ENCODE results near the gene KCNJ14. TPM values are rescaled to one million over a fixed set of nuclear protein-coding genes. Genes with fewer than 3 reads are reported as not detected.

KCNJ14 gene
- total RNA-seq, 1 experiment from 2014 or later = 3.8 TPM

DNA sequence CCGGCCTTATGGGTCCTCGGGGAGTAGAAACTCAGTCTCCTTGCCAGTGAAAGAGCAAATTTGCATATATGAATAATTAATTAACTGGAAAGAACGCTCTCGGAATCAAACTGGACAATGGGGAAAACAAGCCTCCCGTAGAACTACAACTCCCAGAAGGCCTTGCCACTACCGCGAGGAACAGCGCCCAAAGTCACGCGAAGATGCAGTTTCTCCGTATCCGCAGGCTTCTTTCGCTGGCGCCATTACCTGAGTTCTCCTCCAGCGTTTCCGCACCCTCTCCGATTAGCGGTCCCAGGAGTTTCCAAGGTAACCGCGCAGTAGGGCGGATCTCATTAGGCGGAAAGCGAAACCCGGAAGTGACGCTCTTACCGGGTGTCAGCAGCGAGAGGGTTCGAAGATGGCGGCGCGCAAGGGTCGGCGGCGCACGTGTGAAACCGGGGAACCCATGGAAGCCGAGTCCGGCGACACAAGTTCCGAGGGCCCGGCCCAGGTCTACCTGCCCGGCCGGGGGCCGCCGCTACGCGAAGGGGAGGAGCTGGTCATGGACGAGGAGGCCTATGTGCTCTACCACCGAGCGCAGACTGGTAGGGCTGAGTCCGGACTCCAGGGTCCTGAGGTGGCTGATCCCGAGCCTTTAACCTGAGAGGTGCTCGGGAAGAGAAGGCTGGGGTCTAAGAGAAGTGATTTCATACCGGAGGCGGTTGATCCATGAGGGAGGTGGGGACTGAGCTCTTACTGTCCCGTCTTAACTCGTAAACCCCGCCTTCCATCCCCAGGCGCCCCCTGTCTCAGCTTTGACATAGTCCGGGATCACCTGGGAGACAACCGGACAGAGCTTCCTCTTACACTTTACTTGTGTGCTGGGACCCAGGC, 9.5 kb upstream of the KCNJ14 start, which contains the start of gene GRWD1:
TSS of gene GRWD1 (plus strand) at position 378 of the 876 bp plus-strand sequence. CDS start at position 401, 23 bp downstream.
- peak; percentile 98 for DNase-seq (ENCODE audit: low read depth)

DNA sequence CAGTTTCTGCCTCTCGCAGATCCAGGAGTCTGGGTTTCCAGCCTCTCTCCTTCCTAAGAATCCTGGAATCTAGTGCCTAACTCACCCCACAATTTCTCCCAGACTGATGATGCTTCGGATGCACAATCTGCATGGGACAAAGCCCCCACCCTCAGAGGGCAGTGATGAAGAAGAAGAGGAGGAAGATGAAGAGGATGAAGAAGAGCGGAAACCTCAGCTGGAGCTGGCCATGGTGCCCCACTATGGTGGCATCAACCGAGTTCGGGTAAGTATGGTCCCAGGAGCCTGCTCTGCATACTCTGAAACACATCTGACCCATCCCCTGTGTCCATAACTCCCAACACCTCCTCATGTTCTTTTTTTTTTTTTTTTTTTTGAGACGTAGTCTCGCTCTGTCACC, 8.8 kb upstream of the KCNJ14 start:
- DNase-seq (ENCODE audit: low read depth) = no peak

DNA sequence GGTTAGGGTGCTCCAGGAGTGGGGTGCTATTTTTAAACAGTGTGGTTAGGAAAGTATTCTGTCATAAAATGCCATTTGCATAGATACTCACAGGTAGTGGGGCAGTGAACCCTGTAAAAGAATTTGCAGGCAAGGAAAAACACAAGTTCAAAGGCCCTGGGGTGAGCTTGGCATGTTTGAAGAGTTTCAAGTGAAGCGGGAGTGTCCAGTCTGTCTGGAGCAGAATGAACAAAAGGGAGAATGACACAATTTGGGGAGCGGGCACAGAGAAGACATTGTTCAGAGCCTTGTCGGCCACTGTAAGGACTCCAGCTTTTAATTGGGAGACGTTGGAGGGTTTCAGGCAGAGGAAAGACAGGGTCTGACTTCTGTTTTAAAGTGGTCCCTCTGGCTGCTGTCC, 6.8 kb upstream of the KCNJ14 start:
- DNase-seq (ENCODE audit: low read depth) = no peak

DNA sequence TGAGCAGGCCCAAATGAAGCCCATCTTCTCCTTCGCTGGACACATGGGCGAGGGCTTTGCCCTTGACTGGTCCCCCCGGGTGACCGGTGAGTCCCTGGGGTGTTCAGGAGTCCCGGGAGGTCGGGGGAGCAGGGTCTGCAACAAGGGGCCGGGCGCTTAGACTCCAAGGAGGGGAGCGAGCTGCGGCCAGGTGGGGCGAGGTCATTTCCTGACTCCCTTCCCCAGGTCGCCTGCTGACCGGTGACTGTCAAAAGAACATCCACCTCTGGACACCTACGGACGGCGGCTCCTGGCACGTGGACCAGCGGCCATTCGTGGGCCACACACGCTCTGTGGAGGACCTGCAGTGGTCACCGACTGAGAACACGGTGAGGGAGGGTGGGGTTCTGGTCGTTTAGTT, 4.9 kb upstream of the KCNJ14 start:
- no peak for DNase-seq (ENCODE audit: low read depth)

DNA sequence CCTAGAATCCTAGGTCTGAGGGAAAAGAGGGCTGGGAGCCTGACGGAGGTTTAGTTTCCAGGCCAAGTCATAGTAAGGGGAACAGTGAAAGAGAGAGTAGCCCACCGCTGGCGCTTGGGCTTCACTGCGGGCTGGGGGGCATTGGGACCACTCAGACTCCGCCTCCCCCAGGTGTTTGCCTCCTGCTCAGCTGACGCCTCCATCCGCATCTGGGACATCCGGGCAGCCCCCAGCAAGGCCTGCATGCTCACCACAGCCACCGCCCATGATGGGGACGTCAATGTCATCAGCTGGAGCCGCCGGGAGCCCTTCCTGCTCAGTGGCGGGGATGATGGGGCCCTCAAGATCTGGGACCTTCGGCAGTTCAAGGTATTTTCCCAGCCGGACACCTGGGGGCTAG, 4.5 kb upstream of the KCNJ14 start:
- no peak for DNase-seq (ENCODE audit: low read depth)

DNA sequence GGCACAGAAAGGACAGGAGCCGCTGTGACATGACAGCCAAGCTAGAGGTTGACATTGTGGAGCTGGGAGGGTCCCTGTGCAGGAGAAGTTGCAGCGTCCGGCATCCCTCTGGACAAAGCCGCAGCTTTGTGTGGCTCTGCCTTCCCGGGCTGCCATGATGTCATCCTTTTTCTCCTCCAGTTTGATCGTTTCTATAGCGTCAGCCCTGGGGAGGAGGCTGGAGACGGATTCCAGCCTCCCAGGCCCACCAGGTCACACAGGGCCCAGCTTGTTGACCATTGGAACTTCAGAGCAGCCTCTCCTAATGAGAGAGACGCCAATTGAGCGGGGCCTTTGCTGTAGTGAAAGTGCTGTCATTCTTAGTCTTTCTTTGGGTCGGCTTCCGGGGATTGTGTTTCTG, 3.8 kb upstream of the KCNJ14 start:
- DNase-seq (ENCODE audit: low read depth) = no peak

DNA sequence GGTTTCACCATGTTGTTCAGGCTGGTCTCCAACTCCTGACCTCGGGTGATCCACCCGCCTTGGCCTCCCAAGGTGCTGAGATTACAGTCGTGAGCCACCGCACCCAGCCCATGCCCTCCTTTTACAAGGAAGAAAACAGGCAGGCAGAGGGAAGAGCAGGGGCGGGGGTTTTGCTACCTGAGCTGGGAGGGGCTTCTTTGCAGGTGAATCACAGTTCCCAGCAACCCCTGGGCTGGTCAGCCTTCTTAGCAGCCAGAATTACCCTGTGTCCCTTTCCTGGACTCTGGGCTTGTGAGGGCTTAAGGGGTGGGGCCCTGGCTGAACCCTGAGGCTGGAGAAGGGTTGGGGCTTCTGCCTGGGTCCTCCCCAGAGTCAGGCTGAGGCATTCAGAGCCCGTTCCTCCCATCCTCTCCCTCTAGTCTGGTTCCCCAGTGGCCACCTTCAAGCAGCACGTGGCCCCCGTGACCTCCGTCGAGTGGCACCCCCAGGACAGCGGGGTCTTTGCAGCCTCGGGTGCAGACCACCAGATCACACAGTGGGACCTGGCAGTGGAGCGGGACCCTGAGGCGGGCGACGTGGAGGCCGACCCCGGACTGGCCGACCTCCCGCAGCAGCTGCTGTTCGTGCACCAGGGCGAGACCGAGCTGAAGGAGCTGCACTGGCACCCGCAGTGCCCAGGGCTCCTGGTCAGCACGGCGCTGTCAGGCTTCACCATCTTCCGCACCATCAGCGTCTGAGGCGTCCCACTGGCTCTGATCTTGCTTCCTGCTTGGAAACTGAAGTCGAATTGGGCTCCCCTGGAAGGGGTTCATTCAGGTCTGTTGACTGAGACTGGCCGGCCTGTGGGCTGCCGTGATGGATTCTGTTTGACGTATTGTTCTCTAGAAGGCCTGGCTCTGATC, 2.8 kb upstream of the KCNJ14 start:
- DNase-seq (ENCODE audit: low read depth) = no peak

DNA sequence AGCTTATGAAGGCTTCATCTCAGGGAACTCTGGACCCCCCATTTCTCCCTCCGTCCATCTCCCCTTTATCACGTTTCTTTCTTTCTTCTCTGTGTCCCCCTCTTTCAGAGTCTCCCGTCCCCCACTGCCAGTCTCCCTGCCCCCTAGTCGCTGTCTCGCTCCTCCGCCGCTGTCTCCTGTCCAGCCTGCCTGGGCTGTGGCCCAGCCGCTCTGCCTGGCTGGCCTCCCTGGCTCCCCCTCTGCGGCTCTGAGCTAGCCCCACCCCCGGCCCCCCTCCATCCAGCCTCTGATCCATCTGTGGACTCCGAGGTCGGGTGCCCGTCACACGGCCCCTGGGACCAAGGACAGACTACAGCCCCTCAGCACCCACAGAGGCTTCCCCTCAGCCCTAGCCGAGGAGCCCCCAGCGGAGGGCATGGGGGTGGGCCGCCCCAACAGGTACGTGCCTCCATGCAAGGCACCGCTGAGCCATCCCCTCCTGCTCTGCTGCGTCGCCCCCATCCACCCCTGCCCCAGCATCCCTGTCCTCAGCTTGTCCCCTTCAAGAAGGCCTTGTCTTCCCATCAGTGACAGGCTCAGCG, 1.1 kb upstream of the KCNJ14 start:
- no peak for DNase-seq (ENCODE audit: low read depth)

DNA sequence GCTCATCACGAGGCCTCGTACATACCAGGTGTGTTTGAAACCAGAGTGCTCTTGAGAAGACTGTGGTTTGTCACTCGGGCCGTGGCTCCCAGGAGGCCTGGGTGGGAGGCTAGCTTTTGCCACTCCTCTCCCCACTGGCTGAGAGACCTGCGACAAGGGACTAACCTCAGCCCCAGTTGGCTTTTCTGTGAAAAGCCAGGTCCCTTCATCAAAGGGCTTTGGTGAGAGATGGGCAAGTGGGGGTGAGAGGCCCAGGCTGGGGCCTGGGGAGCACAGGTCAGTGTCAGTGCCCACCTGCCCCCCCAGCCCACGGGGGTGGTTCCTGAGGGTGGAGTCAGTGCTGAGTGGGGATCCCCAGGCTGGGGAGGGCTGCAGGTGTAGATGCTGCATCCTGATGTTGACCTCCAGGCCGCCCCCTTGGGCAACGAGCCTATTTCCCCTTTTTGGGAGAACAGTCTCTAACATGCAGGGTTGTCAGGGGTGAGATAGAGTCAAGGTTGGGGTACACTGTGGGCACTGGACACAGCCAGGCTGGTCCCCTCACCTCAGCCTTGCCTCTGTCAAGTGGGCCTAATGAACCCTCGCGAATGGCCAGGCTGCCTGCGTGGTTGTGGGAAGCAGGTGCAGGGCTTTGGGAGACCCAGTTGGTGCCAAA, 661 bp downstream of the KCNJ14 start:
- DNase-seq (ENCODE audit: low read depth) = no peak

DNA sequence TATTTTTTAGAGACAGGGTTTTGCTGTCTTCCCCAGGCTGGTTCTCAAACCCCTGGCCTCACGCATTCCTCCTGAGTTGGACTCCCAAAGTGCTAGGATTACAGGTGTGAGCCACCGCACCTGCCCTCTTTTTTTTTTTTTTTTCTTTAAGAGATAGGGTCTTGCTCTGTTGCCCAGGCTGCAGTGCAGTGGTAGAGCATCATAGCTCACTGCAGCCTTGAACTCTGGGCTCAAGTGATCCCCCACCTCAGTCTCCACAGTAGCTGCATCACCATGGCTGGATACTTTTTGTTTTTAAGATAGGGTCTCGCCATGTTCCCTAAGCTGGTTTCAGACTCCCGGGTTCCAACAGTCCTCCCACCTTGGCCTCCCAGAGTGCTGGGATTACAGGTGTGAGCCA, 1.5 kb downstream of the KCNJ14 start:
- no peak for DNase-seq (ENCODE audit: low read depth)

DNA sequence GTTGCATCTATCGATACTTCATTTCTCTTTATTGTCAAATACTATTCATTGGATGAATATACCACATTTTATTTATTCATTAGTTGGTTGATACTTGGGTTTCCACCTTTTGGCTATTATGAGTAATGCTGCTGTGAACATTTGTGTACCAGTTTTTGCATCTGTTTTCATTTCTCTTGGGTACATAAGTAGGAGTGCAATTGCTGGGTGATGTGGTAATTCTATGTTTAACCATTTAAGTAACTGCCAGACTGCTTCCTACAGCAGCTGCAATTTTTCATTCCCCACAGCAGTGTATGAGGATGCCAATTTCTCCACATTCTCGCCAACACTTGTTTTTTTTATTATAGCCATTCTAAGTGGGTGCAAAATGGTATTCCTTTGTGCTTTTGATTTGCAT, 2.6 kb downstream of the KCNJ14 start:
- no peak for DNase-seq (ENCODE audit: low read depth)

DNA sequence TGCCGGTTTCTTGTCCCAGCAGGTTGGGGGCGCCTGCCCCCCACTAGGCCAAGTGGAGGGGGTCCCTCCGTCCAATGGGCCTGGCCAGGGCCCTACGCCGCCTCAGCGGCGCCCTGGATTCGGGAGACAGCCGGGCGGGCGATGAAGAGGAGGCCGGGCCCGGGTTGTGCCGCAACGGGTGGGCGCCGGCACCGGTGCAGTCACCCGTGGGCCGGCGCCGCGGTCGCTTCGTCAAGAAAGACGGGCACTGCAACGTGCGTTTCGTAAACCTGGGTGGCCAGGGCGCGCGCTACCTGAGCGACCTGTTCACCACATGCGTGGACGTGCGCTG, 6.2 kb downstream of the KCNJ14 start:
- no peak for DNase-seq (ENCODE audit: low read depth)

DNA sequence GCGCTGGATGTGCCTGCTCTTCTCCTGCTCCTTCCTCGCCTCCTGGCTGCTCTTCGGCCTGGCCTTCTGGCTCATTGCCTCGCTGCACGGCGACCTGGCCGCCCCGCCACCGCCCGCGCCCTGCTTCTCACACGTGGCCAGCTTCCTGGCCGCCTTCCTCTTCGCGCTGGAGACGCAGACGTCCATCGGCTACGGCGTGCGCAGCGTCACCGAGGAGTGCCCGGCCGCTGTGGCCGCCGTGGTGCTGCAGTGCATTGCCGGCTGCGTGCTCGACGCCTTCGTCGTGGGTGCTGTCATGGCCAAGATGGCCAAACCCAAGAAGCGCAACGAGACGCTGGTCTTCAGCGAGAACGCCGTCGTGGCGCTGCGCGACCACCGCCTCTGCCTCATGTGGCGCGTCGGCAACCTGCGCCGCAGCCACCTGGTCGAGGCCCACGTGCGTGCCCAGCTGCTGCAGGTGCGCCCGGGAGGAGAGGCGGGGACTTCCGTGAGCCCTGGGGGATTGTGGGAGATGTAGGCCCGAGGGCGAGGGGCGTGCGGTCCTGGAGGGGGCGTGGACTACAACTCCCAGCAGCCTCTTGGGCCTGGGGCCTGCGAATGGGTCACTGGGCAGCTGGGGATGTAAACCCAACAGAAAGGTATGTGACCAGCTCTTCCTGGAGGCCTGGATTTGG, 6.7 kb downstream of the KCNJ14 start:
- DNase-seq (ENCODE audit: low read depth) = no peak

DNA sequence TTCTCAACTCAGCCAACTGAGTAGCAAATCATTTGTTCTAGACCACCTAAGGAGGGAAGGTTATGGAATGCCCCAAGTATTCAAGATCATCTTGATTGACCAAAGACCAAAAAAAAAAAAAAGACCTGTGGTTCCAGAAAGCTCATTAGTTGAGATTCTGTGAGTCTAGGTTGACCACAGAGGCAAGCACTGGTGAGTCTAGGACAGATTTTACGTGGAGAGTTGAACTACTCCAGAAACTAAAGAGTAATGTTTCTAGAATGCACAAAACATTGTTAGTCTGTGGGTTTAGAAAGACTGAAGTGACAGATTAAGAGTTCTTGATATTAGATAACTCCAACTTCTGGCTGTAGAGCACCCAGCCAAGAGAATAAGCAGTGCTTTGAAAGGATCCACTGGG, 9.8 kb downstream of the KCNJ14 start:
- DNase-seq (ENCODE audit: low read depth) = no peak

DNA sequence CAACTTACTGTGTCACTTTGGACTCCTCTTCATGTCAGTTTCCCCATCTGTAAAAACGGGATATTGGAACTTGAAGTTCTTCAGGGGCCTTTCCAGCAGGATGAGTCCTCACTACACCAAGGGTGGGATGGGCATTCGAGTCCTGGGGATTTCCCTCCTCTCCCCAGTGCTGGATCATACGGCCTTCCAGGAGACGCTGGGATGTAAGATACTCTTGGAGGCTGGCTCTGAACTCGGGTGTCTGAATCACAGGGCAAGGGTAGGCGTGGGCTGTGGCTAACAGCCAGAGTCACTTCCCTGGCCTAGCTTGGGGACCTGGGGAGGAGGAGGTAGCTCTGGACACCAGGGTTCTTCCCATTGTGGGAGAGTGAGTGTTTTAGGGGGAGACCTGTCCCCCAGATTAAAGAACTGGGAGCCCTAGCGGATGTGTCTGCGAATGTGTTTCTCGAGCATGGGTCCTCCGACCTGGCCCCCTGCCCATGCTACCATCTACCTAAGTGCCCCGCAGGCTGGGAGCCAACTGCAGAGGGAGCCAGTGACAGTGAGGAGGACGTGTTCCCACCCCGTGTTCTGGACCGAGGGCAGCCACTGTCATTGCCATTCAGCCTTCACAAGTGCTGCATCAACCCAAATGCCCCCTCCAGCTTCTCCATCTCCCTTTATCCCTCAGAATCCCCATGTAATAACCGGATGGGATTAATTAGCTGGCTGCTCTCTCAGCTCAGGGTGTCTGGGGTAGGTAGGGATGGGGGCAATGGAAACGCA, 11.4 kb downstream of the KCNJ14 start:
- DNase-seq (ENCODE audit: low read depth) = peak; percentile 71

DNA sequence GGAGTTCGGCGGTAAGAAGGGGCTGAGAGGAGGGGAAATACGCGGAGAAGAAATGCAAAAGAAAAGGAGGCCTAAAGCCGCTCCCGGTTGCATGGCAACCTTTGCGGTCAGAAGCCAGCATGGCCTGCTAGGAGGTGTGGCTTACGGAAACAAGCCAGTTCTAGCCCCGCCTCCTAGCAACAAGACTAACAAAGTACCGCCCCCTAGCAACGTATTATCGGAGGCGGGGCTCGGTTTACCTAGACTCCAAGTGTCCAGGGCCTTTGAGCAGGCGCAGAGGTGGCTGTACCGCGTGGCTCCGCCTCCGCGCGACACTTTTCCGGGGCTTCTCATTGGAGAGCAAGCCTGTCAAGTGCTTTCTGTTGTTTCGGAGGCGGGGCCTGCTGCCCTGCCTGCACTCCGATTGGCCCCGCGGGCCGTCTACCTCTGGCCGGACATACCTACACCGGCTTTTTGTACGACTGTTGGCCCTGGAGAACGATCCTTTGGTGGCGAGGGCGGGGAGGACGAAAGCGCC, 13.5 kb downstream of the KCNJ14 start:
- peak; percentile 100 for DNase-seq (ENCODE audit: low read depth)

DNA sequence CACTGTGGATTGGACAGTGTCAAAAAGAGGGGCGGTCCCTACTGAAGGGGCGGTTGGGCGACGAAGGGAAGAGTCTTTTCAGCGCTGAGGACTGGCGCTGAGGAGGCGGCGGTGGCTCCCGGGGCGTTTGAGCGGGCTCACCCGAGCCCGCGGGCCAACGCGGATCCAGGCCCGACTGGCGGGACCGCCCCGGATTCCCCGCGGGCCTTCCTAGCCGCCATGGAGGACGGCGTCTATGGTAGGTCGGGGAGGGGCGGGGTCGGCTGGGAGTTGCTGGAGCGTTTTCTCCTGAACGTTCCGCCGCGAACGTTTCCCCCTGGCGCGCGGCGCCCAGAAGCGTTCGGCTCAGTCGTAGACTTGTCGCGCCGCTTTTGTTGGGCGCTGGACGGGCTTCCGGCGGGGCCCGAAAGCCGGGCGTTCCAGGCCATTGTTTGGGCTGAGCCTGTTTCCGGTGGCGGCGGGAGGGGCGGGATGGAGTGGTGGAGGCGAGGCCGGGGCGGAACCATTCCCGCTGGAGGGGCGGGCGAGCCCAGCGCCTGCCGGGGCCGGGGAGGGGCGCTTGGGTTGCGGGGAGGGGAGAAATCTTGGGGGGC, 14.0 kb downstream of the KCNJ14 start, which contains the start of gene CYTH2:
TSS of gene CYTH2 (plus strand) at position 81 of the 593 bp plus-strand sequence. CDS start at position 220, 139 bp downstream.
- DNase-seq (ENCODE audit: low read depth) = peak; percentile 89

DNA sequence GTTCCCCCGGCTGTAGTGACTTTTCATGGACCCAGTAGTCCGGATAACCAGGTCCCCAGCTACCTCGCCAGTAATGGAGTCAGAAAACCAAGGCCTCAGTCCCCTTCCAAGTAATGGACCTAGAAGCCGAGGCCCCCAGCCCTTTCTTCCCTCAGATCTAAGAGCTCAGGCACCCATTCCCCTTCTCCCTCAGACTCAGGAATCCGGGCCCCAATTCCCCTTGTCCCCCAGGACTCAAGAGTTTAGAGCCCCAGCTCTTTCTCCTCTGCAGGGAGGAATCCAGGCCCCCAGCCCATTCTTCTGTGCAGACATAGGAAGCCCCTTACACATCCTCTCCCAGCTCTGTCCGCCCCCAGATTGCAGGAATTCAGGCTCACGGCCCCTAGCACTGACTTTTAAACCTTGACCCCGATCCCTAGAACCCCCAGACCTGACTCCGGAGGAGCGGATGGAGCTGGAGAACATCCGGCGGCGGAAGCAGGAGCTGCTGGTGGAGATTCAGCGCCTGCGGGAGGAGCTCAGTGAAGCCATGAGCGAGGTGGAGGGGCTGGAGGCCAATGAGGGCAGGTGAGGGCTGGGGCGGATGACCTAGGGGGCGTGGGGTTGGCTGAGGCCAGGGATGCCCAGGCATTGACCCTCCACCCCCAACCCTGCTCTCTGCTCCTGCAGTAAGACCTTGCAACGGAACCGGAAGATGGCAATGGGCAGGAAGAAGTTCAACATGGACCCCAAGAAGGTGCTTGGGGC, 14.7 kb downstream of the KCNJ14 start:
- no peak for DNase-seq (ENCODE audit: low read depth)

DNA sequence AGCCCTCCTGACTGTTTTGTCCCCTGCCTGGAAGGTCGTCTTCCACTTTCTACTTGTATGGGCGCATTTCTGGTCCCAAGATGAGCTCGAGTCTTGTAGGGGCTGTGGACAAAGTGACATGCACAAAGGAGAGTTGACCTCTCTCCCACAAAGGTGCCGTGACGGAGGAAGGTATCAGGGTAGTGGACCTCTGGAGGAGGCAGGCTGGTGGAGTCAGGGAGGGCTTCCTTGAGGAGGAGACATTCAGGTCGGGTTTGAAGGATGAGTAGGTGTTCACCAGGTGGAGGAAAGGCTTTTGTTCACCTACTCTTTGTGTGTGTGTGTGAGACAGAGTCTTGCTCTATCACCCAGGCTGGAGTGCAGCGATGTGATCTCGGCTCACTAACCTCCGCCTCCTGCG, 15.5 kb downstream of the KCNJ14 start:
- DNase-seq (ENCODE audit: low read depth) = no peak

Data from Daoy (cell line).